ENCODE results near the gene LPP.

The LPP gene

DNA sequence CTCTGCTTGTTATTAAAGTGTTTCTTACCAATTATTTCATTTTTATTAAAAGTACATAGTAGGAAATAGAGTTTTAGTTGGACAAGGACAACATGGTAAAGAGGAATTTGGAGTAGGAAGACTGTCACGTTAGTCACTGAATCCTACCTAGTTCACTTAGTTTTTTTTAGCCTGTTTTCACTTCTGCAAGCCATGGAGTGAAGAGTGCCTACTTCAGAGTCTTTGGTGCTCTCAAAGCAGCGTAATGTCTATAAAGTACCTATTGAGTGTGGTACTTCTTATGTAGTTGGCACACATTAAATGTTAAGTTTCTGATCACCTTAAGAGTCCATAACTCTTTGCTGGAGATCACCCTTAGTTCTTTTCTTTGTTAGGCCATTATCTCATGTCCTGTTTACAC, 78.7 kb downstream of the LPP start:
- no peak overlapping the region for H3K4me3 ChIP-seq (replicated peaks; ENCODE audit: insufficient read depth, low read length)
- no peak for DNase-seq (ENCODE audit: low read depth in 1 of 2, low spot score in 1 of 2)
- H3K27me3 ChIP-seq (ENCODE audit: insufficient read depth, poor library complexity, severe bottlenecking), result no peaks in the 10 kb centered on the region
- TF ChIP-seq POLR2AphosphoS5 (IDR thresholded peaks at IDR 0.05; ENCODE audit: low read depth) (no peak), SPI1 (IDR thresholded peaks at IDR 0.05; ENCODE audit: borderline replicate concordance, low read depth) (no peak), GABPA (IDR thresholded peaks at IDR 0.05; ENCODE audit: low read depth) (no peak)
- TF ChIP-seq, protein P1, sequence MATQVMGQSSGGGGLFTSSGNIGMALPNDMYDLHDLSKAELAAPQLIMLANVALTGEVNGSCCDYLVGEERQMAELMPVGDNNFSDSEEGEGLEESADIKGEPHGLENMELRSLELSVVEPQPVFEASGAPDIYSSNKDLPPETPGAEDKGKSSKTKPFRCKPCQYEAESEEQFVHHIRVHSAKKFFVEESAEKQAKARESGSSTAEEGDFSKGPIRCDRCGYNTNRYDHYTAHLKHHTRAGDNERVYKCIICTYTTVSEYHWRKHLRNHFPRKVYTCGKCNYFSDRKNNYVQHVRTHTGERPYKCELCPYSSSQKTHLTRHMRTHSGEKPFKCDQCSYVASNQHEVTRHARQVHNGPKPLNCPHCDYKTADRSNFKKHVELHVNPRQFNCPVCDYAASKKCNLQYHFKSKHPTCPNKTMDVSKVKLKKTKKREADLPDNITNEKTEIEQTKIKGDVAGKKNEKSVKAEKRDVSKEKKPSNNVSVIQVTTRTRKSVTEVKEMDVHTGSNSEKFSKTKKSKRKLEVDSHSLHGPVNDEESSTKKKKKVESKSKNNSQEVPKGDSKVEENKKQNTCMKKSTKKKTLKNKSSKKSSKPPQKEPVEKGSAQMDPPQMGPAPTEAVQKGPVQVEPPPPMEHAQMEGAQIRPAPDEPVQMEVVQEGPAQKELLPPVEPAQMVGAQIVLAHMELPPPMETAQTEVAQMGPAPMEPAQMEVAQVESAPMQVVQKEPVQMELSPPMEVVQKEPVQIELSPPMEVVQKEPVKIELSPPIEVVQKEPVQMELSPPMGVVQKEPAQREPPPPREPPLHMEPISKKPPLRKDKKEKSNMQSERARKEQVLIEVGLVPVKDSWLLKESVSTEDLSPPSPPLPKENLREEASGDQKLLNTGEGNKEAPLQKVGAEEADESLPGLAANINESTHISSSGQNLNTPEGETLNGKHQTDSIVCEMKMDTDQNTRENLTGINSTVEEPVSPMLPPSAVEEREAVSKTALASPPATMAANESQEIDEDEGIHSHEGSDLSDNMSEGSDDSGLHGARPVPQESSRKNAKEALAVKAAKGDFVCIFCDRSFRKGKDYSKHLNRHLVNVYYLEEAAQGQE (IDR thresholded peaks at IDR 0.05; ENCODE audit: insufficient replicate concordance, low read depth), result no peak
- TF ChIP-seq, protein P2, sequence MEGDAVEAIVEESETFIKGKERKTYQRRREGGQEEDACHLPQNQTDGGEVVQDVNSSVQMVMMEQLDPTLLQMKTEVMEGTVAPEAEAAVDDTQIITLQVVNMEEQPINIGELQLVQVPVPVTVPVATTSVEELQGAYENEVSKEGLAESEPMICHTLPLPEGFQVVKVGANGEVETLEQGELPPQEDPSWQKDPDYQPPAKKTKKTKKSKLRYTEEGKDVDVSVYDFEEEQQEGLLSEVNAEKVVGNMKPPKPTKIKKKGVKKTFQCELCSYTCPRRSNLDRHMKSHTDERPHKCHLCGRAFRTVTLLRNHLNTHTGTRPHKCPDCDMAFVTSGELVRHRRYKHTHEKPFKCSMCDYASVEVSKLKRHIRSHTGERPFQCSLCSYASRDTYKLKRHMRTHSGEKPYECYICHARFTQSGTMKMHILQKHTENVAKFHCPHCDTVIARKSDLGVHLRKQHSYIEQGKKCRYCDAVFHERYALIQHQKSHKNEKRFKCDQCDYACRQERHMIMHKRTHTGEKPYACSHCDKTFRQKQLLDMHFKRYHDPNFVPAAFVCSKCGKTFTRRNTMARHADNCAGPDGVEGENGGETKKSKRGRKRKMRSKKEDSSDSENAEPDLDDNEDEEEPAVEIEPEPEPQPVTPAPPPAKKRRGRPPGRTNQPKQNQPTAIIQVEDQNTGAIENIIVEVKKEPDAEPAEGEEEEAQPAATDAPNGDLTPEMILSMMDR (IDR thresholded peaks at IDR 0.05; ENCODE audit: insufficient read depth, low read length), result no peak
- H3K27ac ChIP-seq (replicated peaks), result no peak overlapping the region

DNA sequence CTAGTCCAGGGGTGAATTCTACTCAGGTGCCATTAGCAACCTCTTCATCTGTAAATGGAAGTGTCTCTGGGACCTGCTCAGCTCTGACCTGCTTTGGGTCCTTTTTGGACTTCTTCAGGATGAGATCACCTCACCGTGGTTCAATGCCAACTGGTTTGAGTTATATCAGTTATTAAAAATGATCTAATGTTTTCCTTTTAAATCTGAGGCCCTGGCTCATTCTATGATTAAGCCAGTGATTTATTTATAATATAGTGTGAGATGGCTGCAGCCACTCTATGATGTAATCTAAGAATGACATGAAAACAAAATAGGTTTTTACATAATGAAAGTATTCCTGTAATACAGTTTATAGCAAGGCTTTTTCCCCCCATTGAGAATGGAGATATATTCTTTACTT, 79.4 kb downstream of the LPP start:
- no peak overlapping the region for H3K4me3 ChIP-seq (replicated peaks; ENCODE audit: insufficient read depth, low read length)
- H3K27me3 ChIP-seq (ENCODE audit: insufficient read depth, poor library complexity, severe bottlenecking), result no peaks in the 10 kb centered on the region
- TF ChIP-seq, protein P1 (IDR thresholded peaks at IDR 0.05; ENCODE audit: insufficient replicate concordance, low read depth), result no peak
- no peak for TF ChIP-seq SPI1 (IDR thresholded peaks at IDR 0.05; ENCODE audit: borderline replicate concordance, low read depth)
- DNase-seq (ENCODE audit: low read depth in 1 of 2, low spot score in 1 of 2), result no peak
- H3K27ac ChIP-seq (replicated peaks), result no peak overlapping the region

DNA sequence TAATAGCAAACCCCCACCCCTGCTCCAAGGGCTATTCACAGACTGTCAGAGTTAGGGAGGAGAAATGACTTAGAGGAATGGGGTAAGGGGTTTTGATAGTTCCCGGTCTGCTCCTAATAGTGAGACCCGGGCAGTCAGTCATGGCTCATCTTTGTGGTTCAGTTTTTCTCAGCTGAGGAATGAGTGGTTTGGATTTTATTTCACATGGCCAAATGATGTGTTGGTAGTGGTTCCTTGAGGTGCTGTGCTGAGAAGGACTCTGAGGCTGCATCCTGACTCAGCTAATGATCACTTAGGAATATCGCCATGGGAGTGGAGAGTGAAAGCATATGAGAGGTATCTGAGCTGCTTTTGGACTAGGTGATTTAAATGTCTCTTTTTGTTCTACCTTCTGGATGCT, 80.2 kb downstream of the LPP start:
- no peak overlapping the region for H3K4me3 ChIP-seq (replicated peaks; ENCODE audit: insufficient read depth, low read length)
- TF ChIP-seq POLR2AphosphoS5 (IDR thresholded peaks at IDR 0.05; ENCODE audit: low read depth) (no peak), GABPA (IDR thresholded peaks at IDR 0.05; ENCODE audit: low read depth) (no peak), SPI1 (IDR thresholded peaks at IDR 0.05; ENCODE audit: borderline replicate concordance, low read depth) (no peak)
- TF ChIP-seq, protein P1 (IDR thresholded peaks at IDR 0.05; ENCODE audit: insufficient replicate concordance, low read depth), result no peak
- TF ChIP-seq, protein P2 (IDR thresholded peaks at IDR 0.05; ENCODE audit: insufficient read depth, low read length), result no peak
- H3K27ac ChIP-seq (replicated peaks), result no peak overlapping the region
- no peaks in the 10 kb centered on the region for H3K27me3 ChIP-seq (ENCODE audit: insufficient read depth, poor library complexity, severe bottlenecking)
- DNase-seq (ENCODE audit: low read depth in 1 of 2, low spot score in 1 of 2), result no peak

DNA sequence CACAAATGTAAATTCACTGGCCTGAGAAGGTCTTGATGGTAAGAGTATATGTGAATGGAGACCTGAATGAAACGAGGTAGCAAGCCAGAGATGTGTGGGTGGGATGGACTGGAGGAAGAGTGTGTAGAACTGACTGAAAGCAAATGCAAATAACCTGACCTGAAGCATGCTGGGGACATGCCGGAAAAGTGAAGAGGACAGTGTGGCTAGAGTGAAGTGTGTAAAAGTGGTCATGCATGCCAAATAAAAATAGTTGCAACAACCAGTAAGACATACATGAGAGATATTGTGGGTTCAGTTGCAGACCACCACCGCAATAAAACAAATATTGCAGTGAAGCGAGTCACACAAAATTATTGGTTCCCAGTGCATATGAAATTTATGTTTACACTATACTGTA, 82.3 kb downstream of the LPP start:
- no peaks in the 10 kb centered on the region for H3K27me3 ChIP-seq (ENCODE audit: insufficient read depth, poor library complexity, severe bottlenecking)
- no peak for TF ChIP-seq GABPA (IDR thresholded peaks at IDR 0.05; ENCODE audit: low read depth)
- no peak for TF ChIP-seq SPI1 (IDR thresholded peaks at IDR 0.05; ENCODE audit: borderline replicate concordance, low read depth)
- TF ChIP-seq, protein P1 (IDR thresholded peaks at IDR 0.05; ENCODE audit: insufficient replicate concordance, low read depth), result no peak
- TF ChIP-seq, protein P2 (IDR thresholded peaks at IDR 0.05; ENCODE audit: insufficient read depth, low read length), result no peak
- TF ChIP-seq POLR2AphosphoS5 (IDR thresholded peaks at IDR 0.05; ENCODE audit: low read depth), result no peak
- H3K27ac ChIP-seq (replicated peaks), result no peak overlapping the region
- H3K4me3 ChIP-seq (replicated peaks; ENCODE audit: insufficient read depth, low read length), result no peak overlapping the region
- no peak for DNase-seq (ENCODE audit: low read depth in 1 of 2, low spot score in 1 of 2)
